GM18907 (cell line): ENCODE data around the gene ADGRL3.

Experiments used
- ATAC-seq: cut with Tn5 transposase; IDR thresholded peaks from one replicate; pipeline ENCODE4 v1.9.1; 2021; ENCODE audit warnings: mild to moderate bottlenecking, moderate library complexity; ENCODE audit not compliant: unreplicated experiment

ADGRL3 gene

GRCh38 chr4:61200187-61200915 is at the start of gene ADGRL3:
TSS of gene ADGRL3 (plus strand) at chr4:61200326.
- ATAC-seq = no peak

DNA sequence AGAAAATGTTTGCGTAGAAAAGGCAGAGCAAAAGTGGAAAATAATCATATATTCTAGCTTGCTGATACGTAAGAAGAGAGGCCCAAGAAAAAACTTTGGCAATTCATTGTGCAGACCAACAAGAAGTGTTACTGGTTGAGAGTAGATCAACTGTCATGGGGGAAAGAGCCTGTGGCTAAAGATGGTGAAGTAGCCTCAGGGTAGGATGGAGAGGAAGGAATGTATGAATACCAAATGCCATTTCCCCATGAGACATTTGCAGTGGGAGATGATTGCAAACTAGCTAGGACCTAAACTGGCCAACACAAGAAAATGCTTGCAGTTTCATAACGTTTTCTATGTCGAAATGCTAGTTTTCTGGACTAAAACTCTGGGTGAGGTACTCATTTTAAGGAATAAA is 47.7 kb upstream of the ADGRL3 start:
- ATAC-seq = no peak

- no peak for ATAC-seq
Measured at GRCh38 chr4:61160478-61160877, 39.6 kb upstream of the ADGRL3 start.

DNA sequence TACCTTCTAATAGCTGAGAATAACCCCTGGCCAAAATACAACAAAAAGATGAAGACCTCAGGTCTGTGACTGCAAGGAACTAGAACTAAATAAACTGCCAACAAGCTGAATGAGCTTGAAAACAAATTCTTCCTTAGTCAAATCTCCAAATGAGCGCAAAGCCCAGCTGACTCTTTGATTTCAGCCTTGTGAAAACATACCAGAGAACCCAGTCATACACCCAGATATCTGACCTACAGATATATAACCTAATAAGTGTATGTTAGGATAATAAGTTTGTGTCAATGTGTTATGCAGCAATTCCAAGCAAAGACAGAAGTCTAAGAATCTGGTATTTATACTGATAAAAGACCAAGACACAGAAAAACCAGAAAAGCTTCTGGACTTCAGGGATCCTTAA is 38.0 kb upstream of the ADGRL3 start:
- ATAC-seq = no peak

DNA sequence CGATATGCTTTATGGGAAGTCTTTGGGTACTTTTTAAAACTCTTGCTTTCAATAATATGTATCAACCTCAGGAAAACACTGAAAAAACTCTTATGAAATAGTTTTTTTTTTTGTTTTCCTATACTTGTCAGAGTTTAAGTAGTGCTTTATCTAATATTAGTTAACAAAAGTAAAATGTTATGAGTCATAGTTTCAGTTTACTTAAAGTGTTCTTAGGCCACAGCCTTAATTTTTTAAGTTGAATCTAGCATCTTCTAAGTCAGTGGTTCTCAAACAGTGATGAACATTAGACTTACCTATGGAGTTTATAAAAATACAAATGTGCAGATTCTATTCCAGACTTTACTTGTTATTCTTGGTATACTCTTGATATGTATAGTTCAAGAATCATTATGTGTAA is 26.3 kb upstream of the ADGRL3 start:
- no peak for ATAC-seq

DNA sequence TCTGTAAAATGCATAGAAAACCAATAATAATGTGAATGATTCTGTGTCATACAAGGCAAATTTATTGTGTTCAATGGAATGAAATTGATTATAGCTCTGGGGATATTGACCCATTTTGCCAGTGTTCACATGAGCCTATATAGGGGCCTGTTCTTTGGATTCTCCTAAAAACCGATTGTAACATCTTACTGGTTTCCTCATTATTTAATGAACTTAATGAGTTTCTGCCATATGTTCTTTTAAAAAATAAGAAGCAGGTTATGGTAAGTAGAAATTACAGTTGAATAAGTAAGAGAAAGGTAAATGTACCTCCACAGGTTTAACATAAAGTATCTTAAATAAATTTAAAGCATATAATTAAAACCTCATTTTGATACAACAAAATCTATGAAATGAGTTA is 24.6 kb upstream of the ADGRL3 start:
- no peak for ATAC-seq

GRCh38 chr4:61177367-61177766 is 22.8 kb upstream of the ADGRL3 start:
- no peak for ATAC-seq

DNA sequence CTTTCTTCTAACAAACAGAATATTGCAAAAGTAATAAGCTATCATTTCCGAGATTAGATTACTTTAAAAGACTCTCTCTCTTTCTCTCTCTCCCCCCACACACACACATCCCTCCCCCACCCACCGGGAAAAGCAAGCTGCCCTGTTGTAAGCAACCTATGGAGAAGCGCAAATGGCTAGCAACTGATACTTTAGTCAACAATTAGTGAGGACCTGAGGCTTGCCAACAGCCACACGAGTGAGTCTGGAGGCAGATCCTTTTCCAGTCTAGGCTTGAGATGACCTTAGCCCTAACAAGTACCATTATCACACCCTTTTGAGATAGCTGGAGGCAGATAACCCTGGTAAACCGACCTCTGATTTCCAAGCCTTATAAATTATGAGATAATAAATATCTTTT is 19.7 kb upstream of the ADGRL3 start:
- no peak for ATAC-seq

GRCh38 chr4:61182915-61183314 is 17.2 kb upstream of the ADGRL3 start:
- ATAC-seq = no peak

GRCh38 chr4:61185288-61185687 is 14.8 kb upstream of the ADGRL3 start:
- no peak for ATAC-seq

GRCh38 chr4:61192392-61192791 is 7.7 kb upstream of the ADGRL3 start:
- ATAC-seq = no peak

DNA sequence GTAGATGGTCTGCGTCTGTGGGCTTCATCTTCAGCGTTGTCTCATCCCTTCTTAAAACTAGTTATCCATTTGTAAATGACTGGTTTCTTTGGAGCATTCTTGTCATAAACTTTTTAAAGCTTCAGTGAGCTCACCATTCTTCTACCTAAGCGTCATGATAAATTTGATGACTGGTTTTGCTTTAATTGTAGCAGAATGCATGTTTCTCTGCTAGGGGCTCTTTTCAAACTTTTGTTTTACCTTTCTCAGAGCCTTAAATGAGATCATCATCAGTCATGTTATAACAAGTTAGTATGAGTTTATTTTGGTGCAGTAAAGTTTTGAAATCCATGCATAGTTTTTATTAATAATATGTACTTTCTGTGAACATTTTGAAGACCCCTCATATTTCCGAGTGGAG is 6.3 kb upstream of the ADGRL3 start:
- ATAC-seq = no peak

DNA sequence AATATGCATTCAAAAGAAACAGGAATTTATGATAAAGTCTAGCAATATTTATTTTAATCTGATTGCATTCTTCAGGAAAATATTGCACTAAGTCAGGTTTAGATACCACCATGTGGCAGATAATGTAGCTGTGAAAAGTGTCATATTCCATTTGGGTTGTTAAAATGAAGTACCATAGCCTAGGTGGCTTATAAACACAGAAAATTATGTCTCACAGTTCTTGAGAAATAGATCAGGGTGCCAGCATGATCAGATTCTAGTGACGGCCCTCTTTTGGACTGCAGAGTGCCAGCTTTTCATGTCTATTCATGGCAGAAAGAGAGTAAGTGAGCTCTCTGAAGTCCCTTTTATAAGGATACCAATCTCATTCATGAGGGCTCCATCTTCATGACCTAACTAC is 5.6 kb upstream of the ADGRL3 start:
- no peak for ATAC-seq

DNA sequence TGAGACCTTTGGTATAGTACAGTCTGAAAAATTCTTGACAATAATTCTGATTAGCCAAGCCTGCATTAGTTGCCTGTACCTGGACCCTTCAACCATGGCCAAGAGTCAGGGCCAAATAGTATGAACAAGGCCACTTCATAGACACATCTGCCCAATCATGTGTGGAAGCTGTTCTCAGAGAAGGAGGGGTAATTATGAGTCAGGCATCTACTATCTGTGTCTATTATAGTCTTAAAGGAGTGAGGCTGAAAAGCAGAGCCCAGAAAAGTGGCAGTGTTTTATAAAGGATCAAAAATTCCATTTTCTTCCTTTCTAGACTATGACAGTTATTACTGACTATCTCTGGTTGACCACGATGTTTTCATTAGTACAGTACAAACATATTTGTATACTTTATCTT is 5.0 kb upstream of the ADGRL3 start:
- no peak for ATAC-seq

DNA sequence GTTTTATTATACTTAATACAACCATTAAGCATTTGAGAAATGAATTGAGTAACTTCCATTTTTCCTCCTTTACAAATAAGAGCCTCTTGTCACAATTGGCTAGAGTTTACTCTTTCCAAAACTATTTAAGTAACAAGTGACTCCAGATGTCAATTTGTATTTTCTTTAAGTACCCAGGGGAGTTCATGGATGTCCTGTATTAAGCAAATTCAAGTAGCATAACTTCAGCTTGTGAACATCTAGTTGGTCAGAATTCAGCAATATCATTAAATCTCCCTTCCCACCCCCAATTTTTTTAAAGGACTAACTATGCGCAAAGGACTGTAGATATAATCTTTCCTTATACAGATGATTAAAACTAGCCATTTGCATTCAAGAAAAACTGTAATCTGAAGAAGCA is 1.4 kb upstream of the ADGRL3 start:
- no peak for ATAC-seq

GRCh38 chr4:61199873-61200186 is 296 bp upstream of the ADGRL3 start:
- no peak for ATAC-seq

DNA sequence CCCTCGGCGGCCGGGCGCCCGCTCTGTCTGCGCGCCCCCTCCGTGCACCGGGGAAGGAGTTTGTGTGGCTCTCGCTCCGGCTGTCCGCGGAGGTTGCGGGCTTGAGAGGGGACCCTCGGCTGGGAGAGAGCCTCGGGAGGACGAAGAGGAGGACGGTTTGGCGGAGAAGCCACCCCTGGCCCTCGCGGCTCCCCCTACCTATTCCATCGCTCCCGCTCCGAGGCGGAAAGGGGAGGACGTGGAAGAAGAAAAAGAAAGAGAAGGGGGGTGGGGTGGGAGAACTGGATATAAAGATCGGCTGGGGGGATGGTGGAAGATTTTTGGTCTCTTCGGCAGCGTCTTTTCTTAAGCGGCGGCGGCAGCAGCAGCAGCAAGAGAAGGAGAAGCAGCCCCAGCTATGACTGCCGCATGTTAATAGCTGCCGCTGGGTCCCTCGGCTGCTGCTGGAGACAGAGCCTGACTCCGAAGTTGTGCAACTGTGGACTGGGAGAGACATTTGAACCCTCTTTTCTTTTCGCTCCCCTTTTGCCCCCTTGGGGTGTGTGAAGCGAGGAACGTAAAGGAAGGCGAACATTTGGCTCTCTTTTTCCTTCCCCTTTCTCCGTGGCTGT is 895 bp downstream of the ADGRL3 start:
- no peak for ATAC-seq

DNA sequence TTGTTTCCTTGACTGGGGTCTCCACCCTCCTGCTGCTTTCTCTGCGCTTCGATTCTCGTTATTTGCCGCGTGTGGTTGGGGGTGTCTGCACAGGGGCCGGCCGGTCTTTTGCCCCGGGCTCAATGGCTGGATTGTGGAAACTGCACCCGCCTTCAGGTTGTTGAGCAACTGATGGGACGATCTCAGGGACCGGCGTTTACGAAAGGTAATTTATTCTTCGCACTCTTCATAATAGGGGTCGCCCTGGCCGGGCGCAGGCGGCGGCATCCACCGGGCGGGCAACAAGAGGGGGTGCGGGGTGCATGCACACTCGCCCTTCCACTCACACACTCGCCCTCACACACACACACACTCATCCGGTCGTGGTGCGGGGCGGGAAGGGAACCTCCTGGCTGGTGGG is 1.4 kb downstream of the ADGRL3 start:
- no peak for ATAC-seq

GRCh38 chr4:61201961-61202637 is 2.0 kb downstream of the ADGRL3 start:
- ATAC-seq = no peak

DNA sequence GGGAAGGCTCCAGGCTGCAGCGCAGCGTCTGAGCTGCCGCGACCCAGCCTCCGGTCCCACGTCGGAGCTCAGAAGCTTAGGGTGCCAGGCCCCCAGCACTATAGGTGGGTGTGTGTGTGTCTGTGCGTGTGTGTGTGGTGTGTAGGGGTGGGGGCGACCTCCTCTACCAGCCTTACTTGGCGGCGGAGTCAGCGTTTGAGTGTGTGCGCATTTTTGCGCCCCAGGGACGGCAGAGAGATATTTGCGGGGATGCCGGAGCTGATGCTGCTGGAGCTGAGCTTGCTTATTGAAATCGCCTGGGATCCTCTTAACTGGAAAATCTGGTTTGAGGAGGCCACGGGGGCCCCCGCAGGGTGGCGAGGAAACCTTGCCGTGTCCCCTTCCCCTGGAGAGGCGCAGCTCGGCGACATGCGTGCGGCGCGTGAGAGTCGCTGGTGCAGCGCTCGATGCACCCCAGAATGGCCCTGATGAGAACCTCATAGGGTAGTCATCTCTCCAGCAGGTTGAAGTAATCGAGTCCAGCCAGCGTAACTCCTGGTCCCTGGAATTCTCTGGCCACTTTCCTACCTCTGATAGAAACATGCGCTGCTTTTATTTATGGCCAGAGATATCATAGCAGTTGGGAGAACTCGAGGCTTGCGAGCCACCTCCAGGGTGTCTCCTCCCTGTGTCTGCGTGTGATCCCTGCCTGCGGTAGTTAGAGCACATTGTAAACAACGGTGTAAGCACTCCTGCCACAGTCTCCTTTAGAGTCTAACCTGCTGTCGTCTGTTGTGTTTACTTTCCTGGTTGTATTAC is 2.7 kb downstream of the ADGRL3 start:
- ATAC-seq = no peak

- no peak for ATAC-seq
Measured at GRCh38 chr4:61203436-61203790, 3.3 kb downstream of the ADGRL3 start.
